Naive thymus-derived CD8-positive, alpha-beta T cell (primary cell): Measurements from ENCODE around the gene MCM3AP. TPM values are rescaled to one million over a fixed set of nuclear protein-coding genes. Genes with fewer than 3 reads are reported as not detected.

Experiments used
- ATAC-seq, 2 donors: fragments of 150-1000 bp; cut with Tn5 transposase in 1 of 2; sonication (Bioruptor Pico), chemical (Tn5 transposase) in 1 of 2; 1 replicate in 1 of 2; 2 replicates in 1 of 2; pipeline ENCODE4 v1.10.0; 2021; ENCODE audit warnings: mild to moderate bottlenecking in 2 of 2, moderate library complexity in 2 of 2
- POLR2A ChIA-PET: fragments of 350-600 bp; sonication (Branson Sonifier 250); formaldehyde crosslinking; loops from one replicate; lab custom pipeline; 2021; ENCODE audit warnings: antibody characterized with exemption; lab: Charles Lee
- DNase-seq, 10 donors: peaks; one replicate each; pipeline versions ENCODE4 v3.0.0 to v3.0.0-alpha.2; 2020 to 2022
- H3K27ac Mint-ChIP-seq, 10 donors: one replicate each; pipeline ENCODE4 v1.8.0; 2020 to 2022; ENCODE audit warnings: mild to moderate bottlenecking in 10 of 10, mixed read lengths in 10 of 10, moderate library complexity in 4 of 10, inconsistent platforms in 1 of 10
- H3K27me3 Mint-ChIP-seq, 5 donors: one replicate each; pipeline ENCODE4 v1.8.0; 2021 to 2022; ENCODE audit warnings: mixed read lengths in 5 of 5
- H3K36me3 Mint-ChIP-seq, 3 donors: one replicate each; pipeline ENCODE4 v1.8.0; 2020 to 2022; ENCODE audit warnings: mixed read lengths in 3 of 3, mild to moderate bottlenecking in 2 of 3, inconsistent platforms in 1 of 3
- H3K4me1 Mint-ChIP-seq, 4 donors: one replicate each; pipeline ENCODE4 v1.8.0; 2021 to 2022; ENCODE audit warnings: mixed read lengths in 4 of 4
- H3K4me3 Mint-ChIP-seq, 10 donors: one replicate each; pipeline ENCODE4 v1.8.0; 2020 to 2022; ENCODE audit warnings: mild to moderate bottlenecking in 10 of 10, mixed read lengths in 10 of 10, moderate library complexity in 6 of 10, inconsistent platforms in 1 of 10
- H3K9me3 Mint-ChIP-seq, 9 donors: one replicate each; pipeline ENCODE4 v1.8.0; 2020 to 2022; ENCODE audit warnings: mixed read lengths in 9 of 9, mild to moderate bottlenecking in 3 of 9, inconsistent platforms in 1 of 9, moderate library complexity in 1 of 9
- polyA plus RNA-seq, 3 donors: library from polyadenylated mRNA; unstranded; fragments of 300-500 nt; fragmentation: Illumina TruSeq; gene quantifications; one replicate each; pipeline ENCODE4 v1.2.3, GENCODE V29; 2021
- total RNA-seq, 8 experiments: library from RNA in 2 of 8; stranded (reverse) in 2 of 8; gene quantifications; one replicate each; pipeline ENCODE4 v1.2.3 and lab custom pipeline; 2021 to 2026

Gene MCM3AP
- total and polyA plus RNA-seq, 5 experiments from 2014 or later = 40.5 to 187 (median 61.0) TPM

DNA sequence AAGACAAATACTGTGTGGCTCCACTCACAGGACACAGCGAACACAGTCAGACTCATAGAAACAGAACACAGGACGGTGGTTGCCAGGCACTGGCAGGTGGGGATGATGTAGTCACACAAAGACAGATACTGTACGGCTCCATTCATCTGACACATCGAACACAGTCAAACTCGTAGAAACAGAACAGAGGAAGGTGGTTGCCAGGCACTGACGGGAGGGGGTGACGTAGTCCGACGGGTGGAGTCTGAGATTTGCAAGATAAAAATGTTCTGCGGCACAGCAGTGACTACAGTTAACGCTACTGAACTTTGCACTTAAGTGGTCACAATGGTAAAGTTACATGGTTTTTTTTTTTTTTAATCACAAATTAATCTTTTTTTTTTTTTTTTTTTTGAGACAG lies 19.5 kb upstream of the MCM3AP start:
- no peaks in the 10 kb centered on the region for H3K27me3 Mint-ChIP-seq
- no peak overlapping the region for H3K4me3 Mint-ChIP-seq
- POLR2A ChIA-PET = no interaction called here
- H3K36me3 Mint-ChIP-seq = peaks cover 0 to 14% (median 1%) of the 10 kb centered on the region in 3 donors
- H3K4me1 Mint-ChIP-seq = peaks cover 0 to 3% (median 0%) of the 10 kb centered on the region in 4 donors
- DNase-seq = no peak
- H3K9me3 Mint-ChIP-seq = no peaks in the 10 kb centered on the region
- ATAC-seq = no peak
- no peak overlapping the region for H3K27ac Mint-ChIP-seq

DNA sequence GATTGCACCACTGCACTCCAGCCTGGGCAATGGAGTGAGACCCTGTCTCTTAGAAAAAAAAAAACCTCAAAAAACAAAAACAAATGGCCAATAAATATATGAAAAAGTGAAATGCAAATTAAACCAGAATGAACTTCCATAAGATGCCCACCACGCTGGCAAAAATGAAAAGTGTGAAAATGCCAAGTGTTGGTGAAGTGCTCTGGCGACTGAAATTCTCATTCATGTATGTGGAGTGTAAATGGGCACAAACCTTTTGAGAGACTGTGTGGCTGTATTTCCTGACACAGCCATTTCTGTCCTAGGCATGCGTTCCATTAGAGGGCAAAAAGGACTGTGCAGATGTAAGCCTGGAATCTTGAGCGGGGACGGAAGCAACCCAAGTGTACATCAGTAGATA lies 19.0 kb upstream of the MCM3AP start:
- Mint-ChIP-seq H3K4me3 (no peak overlapping the region), H3K4me1 (peaks cover 0 to 3% (median 0%) of the 10 kb centered on the region in 4 donors), H3K36me3 (peaks cover 0 to 15% (median 1%) of the 10 kb centered on the region in 3 donors), H3K27ac (peak overlapping the region in 1 of 10 donors; percentile 28), H3K27me3 (no peaks in the 10 kb centered on the region), H3K9me3 (no peaks in the 10 kb centered on the region)
- ATAC-seq = no peak
- POLR2A ChIA-PET = no interaction called here
- no peak for DNase-seq

DNA sequence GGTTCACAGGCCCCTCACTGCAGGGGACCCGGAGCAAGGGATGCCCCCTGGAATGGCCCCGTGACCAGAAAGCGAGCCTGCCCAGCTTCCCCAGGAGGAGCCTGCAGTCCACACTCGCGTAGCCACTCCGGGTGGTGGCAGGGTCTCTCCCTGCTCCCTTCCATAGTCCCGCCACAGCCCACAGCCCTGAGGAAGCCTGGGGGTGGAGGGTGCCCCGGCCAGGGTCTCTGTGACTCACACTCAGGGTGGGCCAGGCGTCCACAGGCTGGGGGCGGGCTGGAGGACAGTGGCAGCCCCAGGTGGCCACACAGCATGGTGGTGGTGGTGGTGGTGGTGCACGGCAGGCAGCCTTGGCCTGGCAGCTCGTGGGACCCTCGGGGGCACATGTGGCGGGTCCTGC lies 16.3 kb upstream of the MCM3AP start:
- H3K4me1 Mint-ChIP-seq = peaks cover 0 to 7% (median 5%) of the 10 kb centered on the region in 4 donors
- peaks cover 0 to 2% (median 0%) of the 10 kb centered on the region in 5 donors for H3K27me3 Mint-ChIP-seq
- no peaks in the 10 kb centered on the region for H3K9me3 Mint-ChIP-seq
- no peak overlapping the region for H3K4me3 Mint-ChIP-seq
- POLR2A ChIA-PET = no interaction called here
- H3K27ac Mint-ChIP-seq = no peak overlapping the region
- DNase-seq (no peak), ATAC-seq (no peak)
- peaks cover 0 to 14% (median 1%) of the 10 kb centered on the region in 3 donors for H3K36me3 Mint-ChIP-seq

DNA sequence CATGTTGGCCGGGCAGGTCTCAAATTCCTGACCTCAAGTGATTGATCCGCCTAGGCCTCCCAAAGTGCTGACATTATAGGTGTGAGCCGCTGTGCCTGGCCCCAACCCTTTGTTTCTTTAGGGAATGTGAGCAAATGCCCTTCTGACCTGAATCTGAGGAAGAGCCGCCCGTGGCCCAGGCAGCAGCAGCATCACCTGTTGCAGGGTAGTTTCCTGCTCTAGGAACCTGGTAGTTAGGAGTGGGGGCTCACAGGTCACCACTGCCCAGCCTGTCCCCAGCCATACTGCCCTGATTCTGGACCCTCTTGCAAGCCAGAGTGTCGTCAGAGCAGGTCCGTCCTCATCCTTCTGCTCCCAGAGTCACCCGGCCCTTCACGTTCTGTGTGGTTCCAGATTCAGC lies 13.8 kb upstream of the MCM3AP start:
- peaks cover 0 to 2% (median 0%) of the 10 kb centered on the region in 5 donors for H3K27me3 Mint-ChIP-seq
- H3K27ac Mint-ChIP-seq = peak overlapping the region in 1 of 10 donors; percentile 15
- peaks cover 0 to 4% (median 0%) of the 10 kb centered on the region in 9 donors for H3K9me3 Mint-ChIP-seq
- peak overlapping the region in 5 of 10 donors; percentile 15 to 64 (median 40) for H3K4me3 Mint-ChIP-seq
- DNase-seq (no peak), ATAC-seq (no peak)
- peaks cover 5 to 22% (median 13%) of the 10 kb centered on the region in 4 donors for H3K4me1 Mint-ChIP-seq
- POLR2A ChIA-PET = no interaction called here
- peaks cover 0 to 5% (median 1%) of the 10 kb centered on the region in 3 donors for H3K36me3 Mint-ChIP-seq

DNA sequence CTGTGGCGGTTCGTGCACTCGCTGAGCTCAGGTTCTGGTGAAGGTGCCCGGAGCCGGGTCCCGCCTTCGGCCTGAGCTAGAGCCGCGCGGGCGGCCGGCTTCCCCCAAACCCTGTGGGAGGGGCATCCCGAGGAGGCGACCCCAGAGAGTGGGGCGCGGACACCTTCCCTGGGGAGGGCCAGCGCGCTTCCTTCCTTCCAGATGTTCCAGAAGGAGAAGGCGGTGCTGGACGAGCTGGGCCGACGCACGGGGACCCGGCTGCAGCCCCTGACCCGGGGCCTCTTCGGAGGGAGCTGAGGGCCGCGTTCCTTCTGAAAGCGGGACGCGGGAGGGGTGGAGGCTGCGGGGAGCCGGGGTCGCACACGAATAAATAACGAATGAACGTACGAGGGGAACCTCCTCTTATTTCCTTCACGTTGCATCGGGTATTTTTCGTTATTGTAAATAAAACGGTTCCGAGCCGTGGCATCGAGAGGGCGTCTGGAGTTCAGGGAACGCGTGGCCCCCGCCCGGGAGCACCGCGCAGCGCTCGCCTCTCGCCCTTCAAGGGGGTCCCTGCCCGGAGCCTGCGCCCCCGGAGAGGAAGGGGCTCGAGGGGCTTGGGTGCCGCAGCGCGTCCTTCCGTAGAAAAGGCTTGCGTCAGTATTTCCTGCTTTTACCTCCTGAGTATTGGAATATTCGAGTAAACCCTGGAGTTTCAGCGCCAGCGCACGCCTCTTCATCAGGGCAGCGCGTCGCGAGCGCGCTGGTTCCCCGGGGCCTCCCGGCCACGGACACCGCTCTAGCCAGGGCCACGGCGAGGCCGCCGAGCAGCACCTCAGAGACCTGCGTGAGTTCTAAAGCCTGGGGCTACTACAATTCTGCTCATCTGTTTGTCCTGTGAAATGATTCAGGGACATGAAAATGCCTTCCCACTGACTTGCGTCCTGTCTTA lies 12.2 kb upstream of the MCM3AP start:
- H3K4me3 Mint-ChIP-seq = peak overlapping the region; percentile 57 to 91 (median 71)
- POLR2A ChIA-PET = interaction anchor here (1.0 kb wide), 1 partner anchor 128 kb away, joined by 3 read pairs; no protein-coding TSS in a partner anchor

DNA sequence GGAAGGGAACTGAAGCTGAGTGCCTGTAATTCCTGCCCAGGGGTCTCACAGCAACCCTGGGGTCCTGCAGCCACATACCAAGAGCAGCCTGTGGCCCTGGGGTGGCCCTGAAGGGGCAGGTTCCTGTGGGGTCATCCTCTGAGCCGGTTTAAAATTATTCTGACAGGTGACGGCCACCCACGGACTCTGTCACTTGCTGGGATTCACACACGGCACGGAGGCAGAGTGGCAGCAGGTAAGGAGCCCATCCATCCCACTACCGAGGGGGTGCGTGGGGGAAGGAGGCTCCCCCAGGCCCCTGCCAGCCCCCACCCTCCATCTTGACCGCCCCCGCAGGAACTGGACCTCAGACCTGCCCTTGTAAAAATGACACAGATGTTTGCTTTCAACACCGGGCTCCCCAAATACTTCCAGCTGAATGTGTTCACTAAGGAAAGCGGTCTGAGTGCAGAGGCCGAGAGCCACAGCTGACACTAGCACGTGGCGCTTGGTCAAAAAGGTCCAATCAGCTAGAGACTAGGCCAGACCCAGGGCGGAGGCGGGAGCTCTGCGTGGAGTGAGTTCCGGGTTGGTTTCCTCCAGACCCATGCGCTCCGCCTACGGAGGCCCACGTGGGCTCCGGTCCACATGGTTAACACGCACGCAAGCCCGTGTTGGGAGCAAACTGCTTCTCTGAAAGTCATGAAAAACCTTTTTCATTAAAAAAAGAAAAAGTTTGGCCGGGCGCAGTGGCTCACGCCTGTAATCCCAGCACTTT lies 10.8 kb upstream of the MCM3AP start:
- H3K27ac Mint-ChIP-seq = peak overlapping the region in 8 of 10 donors; percentile 25 to 90 (median 86)
- ATAC-seq = peak; percentile 89 to 90
- H3K4me3 Mint-ChIP-seq = peak overlapping the region in 9 of 10 donors; percentile 33 to 78 (median 69)
- H3K4me1 Mint-ChIP-seq = peaks cover 7 to 24% (median 14%) of the 10 kb centered on the region in 4 donors
- H3K36me3 Mint-ChIP-seq = peaks cover 0 to 11% (median 8%) of the 10 kb centered on the region in 3 donors
- DNase-seq = peak in 9 of 10 donors; percentile 10 to 77 (median 43)
- peaks cover 0 to 4% (median 0%) of the 10 kb centered on the region in 9 donors for H3K9me3 Mint-ChIP-seq
- peaks cover 0 to 2% (median 0%) of the 10 kb centered on the region in 5 donors for H3K27me3 Mint-ChIP-seq
- POLR2A ChIA-PET = interaction anchor here (0.6 to 1.2 kb wide), 4 partner anchors 11 to 219 kb away, joined by 3 to 7 read pairs (median 4); partner anchors contain the start of genes MCM3AP and YBEY

More for the DNA sequence above, 12.2 kb upstream of the MCM3AP start:
- Mint-ChIP-seq H3K27ac (peak overlapping the region in 6 of 10 donors; percentile 11 to 94 (median 76)), H3K4me1 (peaks cover 5 to 22% (median 13%) of the 10 kb centered on the region in 4 donors), H3K27me3 (peaks cover 0 to 2% (median 0%) of the 10 kb centered on the region in 5 donors), H3K9me3 (peaks cover 0 to 4% (median 0%) of the 10 kb centered on the region in 9 donors), H3K36me3 (peaks cover 0 to 2% (median 0%) of the 10 kb centered on the region in 3 donors)
- DNase-seq (peak in 3 of 10 donors; percentile 15 to 20 (median 15)), ATAC-seq (peak; percentile 33 to 45)

DNA sequence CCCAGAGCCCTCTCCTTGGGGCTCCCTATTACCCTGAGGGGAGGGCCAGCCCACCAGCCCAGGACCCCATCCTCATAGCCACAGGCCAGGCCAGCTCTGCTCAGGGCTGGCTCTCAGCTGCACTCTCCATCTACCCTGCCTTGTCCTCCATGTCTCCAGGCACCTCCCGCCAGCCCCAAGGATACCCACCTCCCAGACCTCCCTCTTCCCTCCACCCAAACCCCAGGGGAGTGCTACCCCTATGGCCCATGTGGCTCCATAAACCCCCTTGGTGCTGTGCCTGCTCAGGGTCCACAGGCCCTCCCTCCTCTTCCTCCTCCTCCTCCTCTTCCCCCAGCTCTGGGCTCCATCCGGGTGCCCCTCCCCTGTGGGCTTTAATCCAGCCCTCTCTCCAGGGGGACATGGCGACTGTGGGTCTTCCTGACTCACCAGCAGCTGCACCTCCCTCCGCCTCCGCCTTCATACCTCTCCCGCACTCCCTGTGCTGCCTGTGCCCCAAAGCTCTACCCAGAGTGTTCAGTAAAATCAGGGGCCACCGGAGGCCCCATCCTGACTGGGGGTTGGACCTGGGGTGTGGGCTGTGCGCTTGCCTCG lies 9.9 kb upstream of the MCM3AP start:
- Mint-ChIP-seq H3K27me3 (peaks cover 0 to 2% (median 0%) of the 10 kb centered on the region in 5 donors), H3K9me3 (peaks cover 0 to 4% (median 0%) of the 10 kb centered on the region in 9 donors), H3K27ac (peak overlapping the region in 4 of 10 donors; percentile 24 to 72 (median 48)), H3K4me1 (peaks cover 7 to 29% (median 15%) of the 10 kb centered on the region in 4 donors), H3K36me3 (peaks cover 0 to 12% (median 9%) of the 10 kb centered on the region in 3 donors), H3K4me3 (peak overlapping the region in 3 of 10 donors; percentile 7 to 64 (median 26))
- ATAC-seq (no peak), DNase-seq (no peak)
- POLR2A ChIA-PET = no interaction called here

DNA sequence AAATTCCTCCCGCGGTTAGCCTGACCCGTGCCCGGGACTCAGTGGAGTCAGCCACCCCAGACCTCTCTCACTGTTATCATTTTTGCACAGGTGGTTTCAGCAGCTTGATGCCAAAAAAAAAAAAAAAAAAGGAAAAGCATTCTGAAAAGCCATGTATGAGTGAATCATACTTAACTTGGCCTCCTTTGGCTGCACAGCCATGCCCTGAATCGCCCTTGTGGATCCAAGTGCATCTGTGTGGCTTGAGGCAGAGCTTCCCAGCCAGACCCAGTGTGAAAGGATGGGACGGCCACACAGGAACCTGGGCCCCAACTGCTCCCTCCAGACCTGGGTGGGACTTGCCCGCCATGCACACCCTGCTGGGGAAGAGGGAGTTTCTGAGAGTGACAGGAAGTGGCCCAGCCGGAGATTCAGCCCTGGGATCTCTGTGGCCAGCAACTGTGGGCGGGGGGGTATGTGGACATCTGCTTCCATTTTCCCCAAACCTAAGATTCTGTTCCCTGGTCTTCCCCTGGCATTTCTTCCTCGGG lies 9.3 kb upstream of the MCM3AP start:
- H3K9me3 Mint-ChIP-seq = peaks cover 0 to 4% (median 0%) of the 10 kb centered on the region in 9 donors
- peak overlapping the region in 2 of 10 donors; percentile 24 to 29 for H3K27ac Mint-ChIP-seq
- POLR2A ChIA-PET = no interaction called here

DNA sequence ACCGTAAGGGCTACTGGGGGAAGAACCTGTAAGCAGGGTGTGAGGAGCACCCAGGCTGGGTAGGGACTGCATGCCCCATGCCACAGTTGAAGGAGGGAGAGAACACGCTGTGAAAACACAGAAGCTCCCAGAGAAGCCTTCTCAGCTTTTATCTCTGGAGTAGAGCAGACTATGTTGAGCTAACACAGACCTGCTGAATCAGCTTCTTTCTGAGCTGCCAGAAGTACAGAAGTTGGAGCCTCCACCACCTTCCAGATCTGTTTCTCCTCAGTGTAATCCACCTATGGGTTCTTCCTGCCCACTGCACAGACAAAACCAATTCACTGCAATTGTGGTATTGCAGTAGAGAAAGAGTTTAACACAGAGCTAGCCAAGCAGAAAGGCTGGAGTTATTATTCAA lies 6.2 kb upstream of the MCM3AP start:
- peaks cover 0 to 4% (median 0%) of the 10 kb centered on the region in 9 donors for H3K9me3 Mint-ChIP-seq
- no peaks in the 10 kb centered on the region for H3K27me3 Mint-ChIP-seq
- peak overlapping the region in 1 of 10 donors; percentile 46 for H3K27ac Mint-ChIP-seq
- POLR2A ChIA-PET = interaction anchor here (0.5 to 0.6 kb wide), 2 partner anchors 27 to 516 kb away, joined by 3 to 5 read pairs; no protein-coding TSS in a partner anchor
- peaks cover 16 to 47% (median 31%) of the 10 kb centered on the region in 4 donors for H3K4me1 Mint-ChIP-seq
- no peak overlapping the region for H3K4me3 Mint-ChIP-seq
- ATAC-seq (no peak), DNase-seq (no peak)
- H3K36me3 Mint-ChIP-seq = peaks cover 0 to 12% (median 12%) of the 10 kb centered on the region in 3 donors

More for the DNA sequence above, 9.3 kb upstream of the MCM3AP start:
- Mint-ChIP-seq H3K4me3 (peak overlapping the region in 2 of 10 donors; percentile 7 to 64), H3K4me1 (peaks cover 9 to 32% (median 16%) of the 10 kb centered on the region in 4 donors), H3K36me3 (peaks cover 0 to 12% (median 9%) of the 10 kb centered on the region in 3 donors), H3K27me3 (peaks cover 0 to 2% (median 0%) of the 10 kb centered on the region in 5 donors)
- no peak for ATAC-seq
- DNase-seq = no peak

DNA sequence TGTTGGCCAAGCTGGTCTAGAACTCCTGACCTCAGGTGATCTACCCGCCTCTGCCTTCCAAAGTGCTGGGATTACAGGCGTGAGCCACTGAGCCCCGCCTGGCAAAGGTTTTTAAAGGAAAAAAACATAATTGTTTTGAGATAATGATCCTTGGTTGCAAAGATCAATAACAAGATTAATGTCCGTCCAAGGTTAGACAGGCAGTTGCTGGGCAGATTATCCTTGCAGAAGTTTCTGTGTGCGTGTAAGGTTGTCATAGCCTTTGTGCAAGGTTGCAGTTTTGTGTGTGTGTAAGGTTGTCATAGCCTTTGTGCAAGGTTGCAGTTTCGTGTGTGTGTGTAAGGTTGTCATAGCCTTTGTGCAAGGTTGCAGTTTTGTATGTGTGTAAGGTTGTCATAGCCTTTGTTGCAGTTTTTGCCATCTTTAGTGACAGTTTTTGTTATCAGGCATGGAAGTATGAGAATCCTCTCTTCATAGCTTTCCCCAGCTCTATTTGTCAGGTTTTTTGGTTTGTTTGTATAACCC lies 4.3 kb upstream of the MCM3AP start:
- POLR2A ChIA-PET = no interaction called here
- Mint-ChIP-seq H3K4me1 (peaks cover 18 to 46% (median 33%) of the 10 kb centered on the region in 4 donors), H3K27me3 (no peaks in the 10 kb centered on the region), H3K36me3 (peaks cover 0 to 14% (median 12%) of the 10 kb centered on the region in 3 donors), H3K9me3 (peaks cover 0 to 4% (median 0%) of the 10 kb centered on the region in 9 donors), H3K27ac (peak overlapping the region in 1 of 10 donors; percentile 41), H3K4me3 (peak overlapping the region in 1 of 10 donors; percentile 16)
- DNase-seq = no peak
- no peak for ATAC-seq

DNA sequence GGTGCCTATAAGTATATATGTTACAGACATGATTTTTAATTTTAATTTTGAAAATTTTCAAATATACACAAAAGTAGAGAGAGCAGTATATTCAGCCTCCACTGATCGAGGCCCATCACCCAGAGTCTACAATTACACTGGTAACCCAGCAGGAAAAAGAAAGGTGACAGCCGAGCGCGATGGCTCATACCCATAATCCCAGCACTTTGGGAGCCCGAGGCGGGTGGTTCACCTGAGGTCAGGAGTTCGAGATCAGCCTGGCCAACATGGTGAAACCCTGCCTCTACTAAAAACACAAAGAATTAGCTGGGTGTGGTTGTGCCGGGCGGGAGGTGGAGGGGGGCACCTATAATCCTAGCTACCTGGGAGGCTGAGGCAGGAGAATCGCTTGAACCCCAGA lies 2.1 kb upstream of the MCM3AP start:
- no peak for DNase-seq
- POLR2A ChIA-PET = no interaction called here
- H3K9me3 Mint-ChIP-seq = peaks cover 0 to 2% (median 0%) of the 10 kb centered on the region in 9 donors
- no peaks in the 10 kb centered on the region for H3K27me3 Mint-ChIP-seq
- peak overlapping the region in 6 of 10 donors; percentile 19 to 100 (median 72) for H3K4me3 Mint-ChIP-seq
- ATAC-seq = no peak
- peaks cover 4 to 34% (median 23%) of the 10 kb centered on the region in 3 donors for H3K36me3 Mint-ChIP-seq
- peak overlapping the region in 3 of 10 donors; percentile 59 to 97 (median 95) for H3K27ac Mint-ChIP-seq
- peaks cover 22 to 63% (median 46%) of the 10 kb centered on the region in 4 donors for H3K4me1 Mint-ChIP-seq
